ENCODE results near the gene STXBP1. TPM values are rescaled to one million over a fixed set of nuclear protein-coding genes. Genes with fewer than 3 reads are reported as not detected.

The STXBP1 gene
- total RNA-seq, 2 experiments from 2014 or later = 1.9 to 3.4 TPM

GRCh38 chr9:127698985-127699670, 87.1 kb downstream of the STXBP1 start:
- Mint-ChIP-seq H3K27ac (no peak overlapping the region), H3K4me3 (peak overlapping the region; percentile 67), H3K27me3 (no peaks in the 10 kb centered on the region), H3K4me1 (ENCODE audit: low read depth) (peaks cover 12% of the 10 kb centered on the region), H3K9me3 (no peaks in the 10 kb centered on the region), H3K36me3 (ENCODE audit: low read depth) (no peaks in the 10 kb centered on the region)
- CTCF ChIA-PET = interaction anchor here (0.7 kb wide), 1 partner anchor 163 kb away, joined by 3 read pairs; no protein-coding TSS in a partner anchor
- peaks cover 13% of the 10 kb centered on the region for H3K4me1 ChIP-seq (ENCODE audit: insufficient read depth, low read length)
- H3K9me3 ChIP-seq (ENCODE audit: control insufficient read depth in 1 of 2, insufficient read depth in 1 of 2, low read length in 2 of 2) = no peaks in the 10 kb centered on the region
- peak overlapping the region in 1 of 2 donors; percentile 50 for H3K27ac ChIP-seq (ENCODE audit: low read depth in 1 of 2, low read length in 2 of 2)
- DNase-seq (peak; percentile 66 to 93 (median 75)), ATAC-seq (ENCODE audit: poor library complexity) (peak; percentile 98)
- intact Hi-C loops (cut with DNase I, micrococcal nuclease) = no loop called here
- H3K36me3 ChIP-seq (ENCODE audit: insufficient read depth, low read length) = no peaks in the 10 kb centered on the region
- H3K4me3 ChIP-seq (ENCODE audit: low read length) = peak overlapping the region; percentile 63
- no peaks in the 10 kb centered on the region for H3K27me3 ChIP-seq (ENCODE audit: control insufficient read depth in 1 of 2, insufficient read depth in 2 of 2, low read length in 2 of 2)
- POLR2A ChIA-PET = no interaction called here
- no peak for TF ChIP-seq CTCF (IDR thresholded peaks at IDR 0.05)

- no peaks in the 10 kb centered on the region for H3K36me3 Mint-ChIP-seq (ENCODE audit: low read depth)
- intact Hi-C loops (cut with DNase I, micrococcal nuclease) = loop anchor here in 1 of 2 experiments (1.0 kb wide), 1 partner anchor 14 kb away; no protein-coding TSS in a partner anchor
- CTCF ChIA-PET = no interaction called here
- ATAC-seq (ENCODE audit: poor library complexity) (no peak), DNase-seq (no peak)
- H3K9me3 Mint-ChIP-seq = no peaks in the 10 kb centered on the region
- Histone ChIP-seq H3K27ac (ENCODE audit: low read depth in 1 of 2, low read length in 2 of 2) (no peak overlapping the region), H3K27me3 (ENCODE audit: control insufficient read depth in 1 of 2, insufficient read depth in 2 of 2, low read length in 2 of 2) (no peaks in the 10 kb centered on the region), H3K9me3 (ENCODE audit: control insufficient read depth in 1 of 2, insufficient read depth in 1 of 2, low read length in 2 of 2) (no peaks in the 10 kb centered on the region), H3K4me1 (ENCODE audit: insufficient read depth, low read length) (peaks cover 13% of the 10 kb centered on the region), H3K36me3 (ENCODE audit: insufficient read depth, low read length) (no peaks in the 10 kb centered on the region), H3K4me3 (ENCODE audit: low read length) (no peak overlapping the region)
- peak overlapping the region; percentile 23 for H3K4me3 Mint-ChIP-seq
- H3K27ac Mint-ChIP-seq = no peak overlapping the region
- peaks cover 12% of the 10 kb centered on the region for H3K4me1 Mint-ChIP-seq (ENCODE audit: low read depth)
- TF ChIP-seq CTCF (IDR thresholded peaks at IDR 0.05) = no peak
- POLR2A ChIA-PET = interaction anchor here (0.5 to 0.6 kb wide), 2 partner anchors 78 to 307 kb away, joined by 3 read pairs; no protein-coding TSS in a partner anchor
- no peaks in the 10 kb centered on the region for H3K27me3 Mint-ChIP-seq
Measured at GRCh38 chr9:127700140-127700539, 88.1 kb downstream of the STXBP1 start.

GRCh38 chr9:127700594-127701255, 88.6 kb downstream of the STXBP1 start:
- peak overlapping the region; percentile 12 for H3K4me3 Mint-ChIP-seq

More at GRCh38 chr9:127700594-127701255, 88.6 kb downstream of the STXBP1 start:
- intact Hi-C loops (cut with DNase I, micrococcal nuclease) = loop anchor here in 1 of 2 experiments (1.0 kb wide), 1 partner anchor 14 kb away; no protein-coding TSS in a partner anchor
- TF ChIP-seq CTCF (IDR thresholded peaks at IDR 0.05) = no peak
- no peaks in the 10 kb centered on the region for H3K36me3 Mint-ChIP-seq (ENCODE audit: low read depth)
- Histone ChIP-seq H3K36me3 (ENCODE audit: insufficient read depth, low read length) (no peaks in the 10 kb centered on the region), H3K27ac (ENCODE audit: low read depth in 1 of 2, low read length in 2 of 2) (no peak overlapping the region), H3K4me1 (ENCODE audit: insufficient read depth, low read length) (peaks cover 13% of the 10 kb centered on the region), H3K4me3 (ENCODE audit: low read length) (no peak overlapping the region), H3K9me3 (ENCODE audit: control insufficient read depth in 1 of 2, insufficient read depth in 1 of 2, low read length in 2 of 2) (no peaks in the 10 kb centered on the region), H3K27me3 (ENCODE audit: control insufficient read depth in 1 of 2, insufficient read depth in 2 of 2, low read length in 2 of 2) (no peaks in the 10 kb centered on the region)
- CTCF ChIA-PET = no interaction called here
- no peaks in the 10 kb centered on the region for H3K9me3 Mint-ChIP-seq
- ATAC-seq (ENCODE audit: poor library complexity) (no peak), DNase-seq (no peak)
- POLR2A ChIA-PET = interaction anchor here (0.5 to 0.6 kb wide), 2 partner anchors 77 to 308 kb away, joined by 3 read pairs; no protein-coding TSS in a partner anchor
- no peak overlapping the region for H3K27ac Mint-ChIP-seq
- peaks cover 12% of the 10 kb centered on the region for H3K4me1 Mint-ChIP-seq (ENCODE audit: low read depth)
- no peaks in the 10 kb centered on the region for H3K27me3 Mint-ChIP-seq

Data from CD4-positive, alpha-beta T cell (primary cell).